HG03196 (cell line): Measurements from ENCODE around the gene ITPK1.
"Not testable (repeated sequence)": the region's sequence is repeated elsewhere in the genome, so short reads cannot be mapped to it uniquely, and the experiment has no call there.

Source experiments
- ATAC-seq: cut with Tn5 transposase; IDR thresholded peaks from one replicate; pipeline ENCODE4 v1.9.1; 2021; ENCODE audit not compliant: unreplicated experiment

ITPK1 gene

GRCh38 chr14:93062890-93063289 is 52.8 kb downstream of the ITPK1 start:
- ATAC-seq, result no peak

- ATAC-seq, result not testable (repeated sequence)
These were observed 53.7 kb downstream of the ITPK1 start for GRCh38 chr14:93062013-93062412.

DNA sequence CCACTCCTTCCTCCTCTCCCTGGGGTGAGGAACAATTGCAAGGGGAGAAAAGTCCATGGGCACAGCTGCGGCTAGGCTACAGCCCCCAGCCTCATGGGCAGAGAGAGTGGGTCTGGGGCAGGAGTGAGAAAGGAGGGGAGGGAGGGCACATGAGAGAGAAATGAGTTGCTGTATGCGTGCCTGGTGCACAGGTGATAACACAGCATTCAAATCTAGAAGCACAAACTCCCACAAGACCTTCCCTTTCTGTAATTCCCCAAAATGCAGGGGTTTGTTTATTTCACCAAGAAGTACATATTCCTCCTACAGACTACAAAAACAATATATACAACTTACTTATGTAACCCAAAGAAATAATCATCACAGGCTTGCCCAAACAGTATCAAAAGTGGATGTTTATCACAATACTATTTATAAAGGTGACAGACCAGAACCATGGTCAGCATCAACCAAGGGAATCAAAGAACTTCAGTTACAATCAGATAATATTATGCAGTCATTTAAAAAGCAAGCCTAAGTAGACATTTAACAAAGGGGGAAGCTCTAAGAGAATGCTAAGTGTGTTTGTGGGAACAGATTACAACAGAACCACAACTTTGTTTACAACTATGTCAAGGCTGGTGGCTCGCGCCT is 54.2 kb downstream of the ITPK1 start:
- no peak for ATAC-seq

GRCh38 chr14:93060841-93061240 is 54.9 kb downstream of the ITPK1 start:
- ATAC-seq, result no peak

DNA sequence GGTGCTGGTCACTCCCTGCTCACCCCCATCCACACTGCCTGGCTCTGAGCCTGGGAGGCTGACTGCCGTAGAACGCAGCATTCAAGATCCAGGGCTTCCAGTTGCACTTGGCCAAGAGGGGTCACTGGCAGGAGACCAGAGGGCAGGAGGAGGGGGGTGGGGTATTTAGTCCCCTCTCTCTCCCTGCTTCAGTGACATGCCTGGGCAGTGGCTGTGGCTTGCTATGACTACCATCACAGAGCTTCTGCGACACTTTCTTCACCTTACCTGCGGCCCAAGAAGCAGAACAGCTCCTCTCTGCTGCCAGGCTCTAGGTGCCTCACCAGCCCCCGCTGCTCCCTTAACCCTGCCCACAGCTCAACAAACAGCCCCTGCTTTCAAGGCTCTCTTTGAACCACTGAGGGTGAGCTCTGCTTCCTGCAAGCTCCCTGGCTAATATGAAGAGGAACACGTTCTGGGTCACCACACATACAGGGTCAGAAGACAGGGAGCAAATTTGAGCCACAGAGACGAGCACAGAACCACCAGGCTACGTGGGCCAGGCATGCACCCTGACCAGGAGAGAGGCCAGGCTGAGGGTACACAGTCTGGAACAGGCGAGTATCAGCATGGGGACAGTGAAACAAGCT is 55.7 kb downstream of the ITPK1 start:
- no peak for ATAC-seq

- ATAC-seq, result no peak
These were observed 56.5 kb downstream of the ITPK1 start for GRCh38 chr14:93059260-93059659.

DNA sequence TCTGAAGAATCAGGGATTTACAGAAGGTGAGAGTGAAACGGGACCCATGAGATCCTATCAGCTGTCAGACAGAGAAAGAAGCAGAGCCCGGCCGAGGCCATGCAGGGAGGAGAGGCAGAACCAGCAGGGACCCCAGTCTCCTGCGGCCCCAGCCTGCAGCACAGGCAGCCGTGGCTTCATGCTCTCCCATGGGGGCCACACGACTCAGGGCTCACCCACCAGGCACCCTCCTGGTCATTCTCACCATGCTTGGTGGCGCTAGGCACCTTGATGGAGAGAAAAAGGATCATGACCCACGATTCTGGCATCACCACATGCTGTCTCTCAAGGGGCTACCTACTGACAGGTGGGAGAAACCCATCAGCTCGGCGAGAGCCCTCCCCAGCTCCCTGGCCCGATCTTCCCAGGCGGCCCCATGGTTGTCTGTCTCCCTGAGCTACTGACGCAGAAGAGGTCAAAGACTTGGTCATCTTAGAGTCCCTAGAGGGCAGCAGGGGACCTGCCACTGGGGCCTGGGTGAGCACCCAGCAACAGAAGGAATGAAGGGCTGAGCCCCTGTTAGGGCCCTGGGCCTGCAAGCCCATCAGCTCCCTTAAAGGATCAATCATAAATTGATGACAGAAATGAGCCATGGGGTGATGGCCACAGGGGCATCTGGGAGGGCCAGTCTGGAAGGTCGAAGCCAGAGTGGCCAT is 58.0 kb downstream of the ITPK1 start:
- ATAC-seq, result no peak

- no peak for ATAC-seq
These were observed 58.7 kb downstream of the ITPK1 start for GRCh38 chr14:93056840-93057585.

DNA sequence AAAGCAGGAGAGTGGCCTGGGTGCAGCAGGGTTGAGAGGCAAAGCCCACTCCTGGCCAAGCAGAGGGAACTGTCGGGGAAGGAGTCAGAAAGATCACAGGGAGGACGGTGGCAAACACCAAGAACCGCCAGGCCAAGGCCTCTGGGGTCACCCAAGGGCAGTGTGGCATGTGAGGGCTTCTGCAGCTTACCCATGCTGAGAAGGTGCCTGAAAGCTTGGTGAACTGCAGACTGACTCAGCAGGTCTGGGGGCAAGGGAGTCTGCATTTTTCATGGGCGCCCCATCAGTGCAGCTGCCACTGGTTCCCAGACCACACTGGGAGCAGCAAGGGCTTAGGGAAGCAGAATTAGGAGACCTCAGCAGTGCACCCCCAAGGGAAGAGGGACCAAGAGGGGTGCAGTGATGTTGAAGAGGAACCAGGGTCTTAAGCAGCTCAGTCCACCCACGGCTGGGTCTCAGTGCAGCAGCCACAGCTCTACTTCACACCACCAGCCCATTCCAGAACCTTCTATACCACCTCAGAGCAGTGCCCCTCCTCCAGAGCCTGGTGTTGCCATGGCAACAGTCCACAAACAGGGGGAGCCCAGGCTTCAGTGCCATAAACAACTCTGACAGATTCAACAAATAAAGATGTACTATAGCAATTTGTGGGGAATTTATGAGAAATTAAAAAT is 59.4 kb downstream of the ITPK1 start:
- ATAC-seq, result no peak

GRCh38 chr14:93055651-93056115 is 60.0 kb downstream of the ITPK1 start:
- ATAC-seq, result no peak

GRCh38 chr14:93054876-93055275 is 60.8 kb downstream of the ITPK1 start:
- ATAC-seq, result no peak

GRCh38 chr14:93054006-93054405 is 61.7 kb downstream of the ITPK1 start:
- ATAC-seq, result no peak

DNA sequence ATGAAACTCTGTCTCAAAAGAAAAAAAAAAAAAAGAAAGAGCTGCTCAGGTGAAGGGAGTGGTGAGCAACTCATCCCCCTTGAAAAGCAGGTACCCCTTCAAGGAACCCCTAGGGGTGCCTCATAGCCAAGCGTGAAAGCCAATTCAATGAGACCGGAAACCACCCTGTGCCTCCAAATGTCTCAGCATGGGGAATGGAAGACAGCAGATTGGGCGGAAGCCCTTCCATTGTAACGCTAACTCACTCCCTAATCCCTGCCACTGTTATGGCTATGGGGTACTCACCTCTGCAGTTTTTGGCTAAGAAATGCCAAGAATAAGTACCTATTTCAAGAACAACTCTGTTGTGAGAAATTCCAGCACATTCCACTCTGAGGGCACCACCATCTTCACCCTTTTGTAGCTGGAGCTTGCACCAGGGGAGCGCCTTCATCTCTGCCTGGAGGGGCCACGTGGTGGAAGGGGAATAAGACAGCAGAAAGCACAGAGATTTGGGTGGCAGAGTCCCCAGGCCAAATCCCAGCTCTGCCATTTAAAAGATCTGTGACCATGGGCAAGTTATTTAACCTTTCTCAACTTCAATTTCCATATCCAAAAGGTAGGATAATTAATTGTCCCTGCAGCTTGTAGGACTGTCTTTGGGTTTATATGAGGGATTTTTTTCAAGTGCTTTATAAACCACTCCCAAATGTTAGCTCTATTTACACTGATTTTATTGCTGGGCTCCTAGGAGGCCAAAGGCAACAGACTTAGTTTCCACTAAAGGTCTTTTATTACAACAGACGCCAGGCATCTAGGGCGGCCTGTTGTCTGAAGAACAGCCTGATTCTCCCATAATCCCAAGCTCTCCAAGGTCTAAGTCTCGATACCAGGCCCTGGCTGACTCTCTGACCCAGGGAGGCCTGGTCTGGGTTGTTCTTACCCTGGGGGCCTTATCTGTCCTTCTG is 63.9 kb downstream of the ITPK1 start:
- no peak for ATAC-seq

DNA sequence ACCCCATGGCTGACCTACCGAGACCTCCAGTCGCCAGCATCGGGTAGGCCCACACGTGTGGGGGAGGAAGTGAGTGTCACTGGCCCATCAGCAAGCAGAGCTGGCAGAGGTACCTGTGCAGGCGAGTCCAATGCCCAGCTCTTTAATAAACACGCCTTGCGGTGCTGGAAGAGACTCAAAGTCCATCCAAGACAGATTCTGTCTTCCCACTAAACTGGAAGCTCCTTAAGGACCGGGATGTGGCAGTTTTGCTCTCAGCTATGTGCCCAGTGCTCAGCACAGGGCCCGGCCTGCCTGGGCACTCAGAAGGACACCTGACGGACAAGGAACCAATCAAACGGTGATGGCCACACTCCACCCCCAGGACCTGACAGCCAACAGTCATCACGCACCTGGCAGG is 65.0 kb downstream of the ITPK1 start:
- ATAC-seq, result no peak

- ATAC-seq, result no peak
These were observed 65.8 kb downstream of the ITPK1 start for GRCh38 chr14:93049867-93050331.

- ATAC-seq, result no peak
These were observed 66.4 kb downstream of the ITPK1 start for GRCh38 chr14:93049315-93049714.

- ATAC-seq, result no peak
These were observed 66.9 kb downstream of the ITPK1 start for GRCh38 chr14:93048843-93049242.

DNA sequence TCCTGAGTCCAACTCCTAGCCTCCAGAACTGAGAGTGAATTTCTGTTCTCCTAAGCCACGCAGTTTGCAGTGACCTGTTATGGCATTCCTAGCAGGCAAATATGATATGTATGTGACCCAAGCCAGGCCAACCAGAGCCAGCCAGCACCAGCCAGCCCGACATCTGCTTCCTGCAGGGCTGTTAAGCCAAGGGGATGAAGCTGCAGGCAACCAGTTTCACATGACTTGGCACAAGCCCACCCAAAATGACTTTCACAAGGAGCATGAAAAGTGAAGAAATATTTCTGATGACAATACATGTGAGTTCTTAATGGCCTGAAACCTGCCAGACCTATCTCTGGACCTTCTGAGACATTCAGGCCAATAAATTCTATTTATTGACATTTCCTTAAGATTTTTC is 68.1 kb downstream of the ITPK1 start:
- no peak for ATAC-seq

DNA sequence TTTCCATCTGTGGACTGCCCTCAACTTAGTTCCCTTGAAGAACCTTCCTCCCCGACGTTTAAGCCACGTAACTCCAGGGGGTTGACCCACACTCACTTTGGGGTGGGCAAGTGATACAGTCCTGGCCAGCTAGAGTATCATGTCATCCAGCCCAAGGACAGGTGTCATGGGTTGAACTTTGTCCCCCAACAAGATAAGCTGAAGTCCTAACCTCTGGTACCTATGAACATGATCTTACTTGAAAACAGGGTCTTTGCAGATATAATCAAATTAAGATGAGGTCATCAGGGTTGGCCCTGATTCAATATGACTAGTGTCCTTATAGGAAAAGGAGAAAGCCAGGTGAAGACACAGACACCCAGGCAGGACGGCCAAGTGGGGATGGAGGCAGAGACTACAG is 68.6 kb downstream of the ITPK1 start:
- ATAC-seq, result no peak

DNA sequence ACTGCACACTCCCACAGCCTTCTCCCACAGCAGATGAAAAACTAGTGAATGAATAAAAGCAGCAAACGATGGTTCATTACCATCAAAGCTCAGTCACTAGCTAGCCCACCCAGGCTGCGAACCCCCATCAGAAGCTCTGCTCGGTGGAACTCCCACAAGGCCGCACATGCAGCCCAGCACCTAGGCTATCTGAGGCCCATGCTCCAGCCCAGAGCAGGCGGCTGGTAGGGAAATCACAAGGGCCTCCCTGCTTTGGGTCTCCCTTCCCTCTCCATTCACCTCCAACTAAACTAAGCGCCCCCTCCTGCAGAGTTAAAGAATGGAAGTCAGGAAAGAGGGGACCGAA is 69.0 kb downstream of the ITPK1 start:
- ATAC-seq, result no peak
